Measurements from ENCODE around the gene LRRC42.

Gene LRRC42

DNA sequence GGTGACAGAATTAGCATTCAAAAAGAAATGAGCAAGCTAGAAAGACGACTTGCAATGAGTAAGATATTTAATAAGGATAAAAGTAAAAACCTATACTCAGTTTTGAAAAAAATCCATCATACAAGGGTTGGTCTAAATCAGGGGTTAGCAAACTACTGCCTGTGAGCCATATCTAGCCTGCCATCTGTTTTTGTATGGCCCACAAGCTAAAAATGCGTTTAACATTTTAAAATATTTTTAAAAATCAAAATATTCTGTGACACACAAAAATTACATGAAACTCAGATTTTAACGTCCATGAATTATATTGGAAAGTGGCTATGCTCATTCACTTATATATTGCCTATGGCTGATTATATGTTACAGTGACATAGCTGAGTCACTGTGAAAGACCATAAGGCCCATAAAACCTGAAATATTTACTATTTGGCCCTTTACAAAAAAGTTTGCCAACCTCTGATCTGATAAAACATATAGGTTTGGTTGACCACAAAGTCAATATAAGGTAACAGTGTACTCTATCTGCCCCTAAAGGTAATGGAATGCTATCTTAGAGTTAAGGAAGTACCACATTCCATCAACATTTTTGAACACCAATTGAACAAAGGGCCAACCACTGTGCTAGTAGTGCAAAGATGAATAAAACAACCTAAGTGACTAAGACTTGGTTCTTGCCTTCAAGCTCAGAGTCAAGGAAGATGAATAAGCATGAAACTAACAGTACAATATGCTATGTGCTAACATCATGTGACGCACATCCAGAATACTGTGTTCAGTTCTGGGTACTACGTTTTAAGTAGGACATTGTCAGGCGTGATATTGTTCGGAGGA is 3.8 kb upstream of the LRRC42 start:
- no peak for DNase-seq (ENCODE audit: low read depth)

DNA sequence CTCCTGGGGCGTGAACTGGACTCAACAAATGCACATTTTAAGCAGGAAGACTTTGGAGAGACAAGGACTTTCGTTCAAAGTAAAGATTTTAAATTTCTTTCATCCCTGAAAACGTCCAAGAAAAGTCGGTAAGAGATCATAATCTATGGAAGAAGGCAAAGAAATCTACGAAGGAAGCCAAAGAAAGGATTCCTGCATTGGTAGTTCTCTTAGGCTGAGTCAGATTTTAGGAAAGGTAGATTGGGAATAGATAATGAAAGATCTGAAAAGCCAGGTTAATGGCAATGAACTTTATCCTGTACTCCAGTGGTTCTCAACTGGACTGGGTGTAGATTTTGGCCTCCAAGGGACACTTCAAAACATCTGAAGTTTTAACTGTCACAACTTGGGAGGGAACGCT is 3.1 kb upstream of the LRRC42 start:
- no peak for DNase-seq (ENCODE audit: low read depth)

DNA sequence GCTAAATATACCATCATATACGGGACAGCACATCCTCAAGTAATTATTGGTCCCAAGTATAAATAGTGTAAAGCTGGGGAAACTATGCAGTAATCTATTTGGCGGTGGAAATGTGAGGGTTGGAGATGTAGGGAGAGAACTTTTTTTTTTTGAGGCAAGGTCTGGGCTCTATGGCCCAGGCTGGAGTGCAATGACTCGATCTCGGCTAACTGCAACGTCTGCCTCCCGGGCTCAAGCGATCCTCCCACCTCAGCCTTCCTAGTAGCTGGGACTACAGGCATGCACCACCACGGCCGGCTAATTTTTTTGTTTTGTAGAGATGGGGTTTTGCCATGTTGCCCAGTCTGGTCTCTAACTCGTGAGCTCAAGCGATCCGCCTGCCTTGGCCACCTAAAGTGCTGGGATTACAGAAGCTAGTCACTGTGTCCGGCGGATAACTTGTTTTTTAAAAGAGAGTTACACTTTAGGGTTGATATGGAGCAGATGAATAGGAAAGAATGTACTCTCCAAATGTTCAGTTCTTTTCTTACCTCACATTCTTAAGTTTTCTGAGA is 2.6 kb upstream of the LRRC42 start:
- no peak for DNase-seq (ENCODE audit: low read depth)

DNA sequence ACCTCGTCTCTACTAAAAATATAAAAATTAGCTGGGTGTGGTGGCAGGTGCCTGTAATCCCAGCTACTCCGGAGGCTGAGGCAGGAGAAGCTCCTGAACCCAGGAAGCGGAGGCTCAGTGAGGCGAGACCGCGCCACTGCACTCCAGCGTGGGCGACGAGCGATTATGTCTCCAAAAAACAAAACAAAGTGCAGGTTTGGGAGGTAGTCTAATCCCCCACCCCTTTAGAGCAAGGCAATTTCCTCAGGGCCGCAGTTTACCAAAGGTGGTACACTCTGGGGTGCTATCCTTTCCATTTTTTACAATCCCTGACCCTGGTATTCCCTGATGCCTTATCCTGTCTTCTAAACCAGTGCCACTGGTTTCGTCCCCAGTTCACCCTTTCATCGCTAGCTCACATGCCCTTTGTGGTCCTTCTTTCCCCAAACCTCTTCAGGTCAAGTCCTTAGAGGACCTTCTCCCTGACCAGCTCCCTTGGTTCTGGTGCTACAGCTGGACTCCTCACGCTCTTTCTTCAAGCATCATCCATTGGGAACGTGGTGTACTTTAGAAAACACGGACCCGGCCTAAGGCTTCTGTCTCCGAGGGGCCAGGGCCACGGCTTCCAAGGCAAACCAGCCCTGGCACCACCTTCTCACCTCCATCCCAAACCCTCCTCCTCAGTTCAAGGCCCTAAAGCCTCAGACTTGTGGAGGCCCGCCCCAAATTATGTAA is 1.5 kb upstream of the LRRC42 start:
- no peak for DNase-seq (ENCODE audit: low read depth)

DNA sequence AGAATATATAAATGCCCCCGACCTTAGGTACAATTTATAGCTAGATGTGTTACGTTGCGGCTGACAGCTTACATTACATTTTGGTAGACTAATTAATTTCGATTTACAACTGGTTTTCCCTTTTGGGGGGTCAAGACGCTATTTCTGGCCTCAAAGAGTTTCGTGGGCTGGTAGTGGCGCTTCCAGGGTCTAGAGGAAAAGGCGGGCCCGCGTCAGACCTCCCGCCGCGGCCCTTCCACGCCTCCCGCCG is 1.0 kb upstream of the LRRC42 start:
- DNase-seq (ENCODE audit: low read depth), result no peak

DNA sequence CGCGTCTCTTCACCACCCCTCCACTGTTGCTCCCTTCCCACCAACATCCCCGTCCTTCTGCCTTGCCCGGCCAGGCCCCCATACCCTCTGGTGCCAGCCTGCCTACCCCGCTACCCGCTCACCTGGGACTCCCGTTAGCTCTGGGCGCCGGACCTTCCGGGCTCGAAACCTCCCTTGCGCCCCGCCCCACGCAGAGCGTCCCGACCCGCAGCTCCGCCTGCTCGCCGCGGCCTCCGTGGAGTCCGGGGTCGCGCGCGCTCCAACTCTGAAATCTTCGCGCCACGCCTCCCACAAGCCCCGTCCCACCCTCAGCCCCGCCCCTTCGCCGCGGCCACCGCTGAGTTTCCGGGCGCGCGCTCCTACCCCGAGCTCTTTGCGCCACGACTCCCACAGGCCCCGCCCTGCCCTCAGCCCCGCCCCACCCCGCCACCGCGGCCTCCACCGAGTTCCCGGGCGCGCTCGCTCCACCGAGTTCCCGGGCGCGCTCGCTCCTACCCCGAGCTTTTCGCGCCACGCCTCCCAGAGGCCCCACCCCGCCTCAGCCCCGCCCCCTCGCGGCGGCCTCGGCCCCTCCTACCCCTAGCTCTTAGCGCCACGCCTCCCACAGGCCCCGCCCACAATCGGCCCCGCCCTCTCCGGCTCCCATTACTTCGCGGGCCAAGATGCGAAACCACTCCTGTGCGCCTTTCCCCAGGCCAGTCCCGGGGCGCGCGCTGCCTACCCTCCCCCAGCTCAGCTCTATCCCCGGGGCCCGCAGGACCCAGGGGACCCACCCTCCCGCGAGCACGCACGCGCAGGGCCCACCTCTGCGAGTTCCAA is 508 bp upstream of the LRRC42 start, which contains the start of gene IFT25:
IFT25 (minus strand) TSS at position 267 of the 819 bp plus-strand sequence. CDS start 5,617 bp downstream, outside the sequence.
- DNase-seq (ENCODE audit: low read depth), result peak; percentile 93

DNA sequence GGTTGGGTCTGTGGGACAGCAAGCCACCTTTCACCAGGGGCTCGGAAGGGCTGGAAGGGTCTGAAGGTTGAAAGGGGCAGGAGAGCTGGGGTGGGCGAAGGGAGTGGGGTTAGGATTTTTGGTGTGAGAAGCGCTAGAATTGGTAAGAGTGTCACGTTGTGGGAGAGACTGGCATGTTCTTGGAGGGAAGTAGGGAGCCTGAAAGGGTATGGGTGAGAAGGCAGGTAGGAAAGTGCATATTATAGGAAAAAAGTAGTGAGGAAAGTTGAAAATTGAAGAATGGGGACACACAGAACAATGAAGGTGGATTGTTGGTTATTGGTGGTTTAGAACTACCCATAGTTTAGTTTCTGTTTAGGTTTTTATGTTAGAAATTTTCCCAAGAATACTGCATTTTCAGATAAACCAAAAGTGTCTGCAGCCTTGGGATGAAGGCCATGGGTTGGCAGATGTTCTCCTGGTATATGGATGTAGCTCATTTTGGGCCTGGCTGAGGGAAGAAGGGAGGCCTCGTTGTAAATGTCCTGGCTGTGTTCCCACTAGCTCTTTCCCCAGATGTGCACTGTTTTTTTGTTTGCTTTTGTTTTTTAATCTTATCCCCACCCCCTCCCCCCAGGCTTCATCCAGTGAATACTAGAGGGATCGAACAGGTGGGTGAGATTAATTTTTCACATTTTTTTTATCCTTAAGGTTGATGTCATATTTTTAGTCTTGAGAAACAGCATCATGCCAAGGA is 1.2 kb downstream of the LRRC42 start:
- no peak for DNase-seq (ENCODE audit: low read depth)

DNA sequence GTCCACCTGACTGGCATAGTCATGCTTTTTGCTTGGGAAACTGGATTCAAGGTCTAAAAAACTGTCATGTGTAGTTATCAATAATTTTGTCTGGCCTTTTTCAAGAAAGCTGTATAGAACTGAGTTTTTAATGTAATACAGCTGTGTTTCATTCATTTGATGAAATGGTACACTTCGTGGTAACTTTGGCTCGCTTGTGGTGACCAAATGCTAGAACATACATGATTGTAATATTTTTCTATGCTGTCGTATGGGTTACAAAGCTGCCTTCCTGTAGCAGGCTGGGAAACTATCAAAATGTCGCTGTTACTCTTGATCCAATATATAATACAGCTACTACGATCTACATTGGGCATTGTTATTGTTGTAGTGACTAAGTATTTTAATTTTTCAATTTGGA is 2.1 kb downstream of the LRRC42 start:
- DNase-seq (ENCODE audit: low read depth), result no peak

DNA sequence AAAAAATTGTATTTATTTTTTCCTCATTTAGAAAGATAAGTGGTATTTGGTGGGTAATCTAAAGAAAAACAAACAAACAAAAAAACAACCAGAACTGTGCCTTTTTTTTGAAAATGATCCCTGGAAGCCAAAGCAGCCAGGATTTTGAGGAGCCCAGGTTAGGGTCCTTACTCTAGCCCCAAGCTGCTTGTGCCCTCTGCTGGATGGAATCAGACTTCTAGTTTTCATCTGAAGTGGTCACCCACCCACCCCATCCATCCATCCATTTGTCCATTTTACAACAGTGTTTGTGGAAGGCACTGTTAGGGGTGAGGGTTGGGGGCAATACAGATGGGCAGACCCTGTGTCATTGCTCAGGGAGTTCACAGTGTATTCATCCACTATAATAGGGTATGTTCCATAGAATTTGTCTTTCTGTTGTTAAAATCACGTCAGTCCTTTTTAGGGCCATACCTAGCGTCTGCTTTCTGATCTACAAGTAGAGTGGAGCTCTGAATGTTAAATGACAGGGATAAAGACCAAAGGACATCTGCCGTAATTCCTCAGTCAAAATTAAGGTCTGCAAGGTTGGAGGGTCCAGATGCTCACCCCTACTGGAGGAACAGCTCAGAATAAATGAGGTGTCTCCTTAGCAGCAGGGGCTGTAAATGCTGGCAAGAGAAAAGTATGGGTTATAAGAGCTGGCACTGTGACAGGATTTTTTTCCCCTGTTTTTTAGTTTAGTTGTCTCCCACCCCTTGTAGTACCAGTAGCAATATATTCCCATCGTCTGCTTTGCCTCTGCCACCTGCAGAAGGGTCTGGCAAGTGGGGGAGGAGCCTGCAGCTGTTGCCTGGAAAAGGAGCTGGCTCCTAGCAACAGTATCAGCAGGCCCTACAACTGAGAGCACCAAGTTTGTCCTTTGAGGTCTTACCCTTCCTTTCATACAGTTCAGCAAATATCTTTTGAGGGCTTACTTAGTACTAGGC is 3.2 kb downstream of the LRRC42 start:
- peak; percentile 51 for DNase-seq (ENCODE audit: low read depth)

DNA sequence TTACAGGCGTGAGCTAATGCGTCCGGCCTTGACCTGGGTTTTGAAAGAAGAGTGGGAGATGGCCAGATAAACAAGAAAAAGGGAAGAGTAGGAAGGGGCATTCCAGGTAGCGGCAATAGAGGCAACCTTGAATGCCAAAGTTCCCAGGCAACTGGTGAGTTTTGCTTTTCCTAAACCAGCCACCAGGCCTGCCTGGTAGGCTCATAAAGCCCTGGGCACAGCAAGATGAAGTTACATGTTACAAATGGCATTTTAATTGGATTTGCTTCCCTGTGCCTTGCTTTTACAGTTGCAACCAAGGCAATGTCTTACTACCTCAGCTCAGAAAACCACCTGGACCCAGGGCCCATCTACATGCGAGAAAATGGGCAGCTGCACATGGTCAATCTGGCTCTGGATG is 5.5 kb downstream of the LRRC42 start:
- no peak for DNase-seq (ENCODE audit: low read depth)

DNA sequence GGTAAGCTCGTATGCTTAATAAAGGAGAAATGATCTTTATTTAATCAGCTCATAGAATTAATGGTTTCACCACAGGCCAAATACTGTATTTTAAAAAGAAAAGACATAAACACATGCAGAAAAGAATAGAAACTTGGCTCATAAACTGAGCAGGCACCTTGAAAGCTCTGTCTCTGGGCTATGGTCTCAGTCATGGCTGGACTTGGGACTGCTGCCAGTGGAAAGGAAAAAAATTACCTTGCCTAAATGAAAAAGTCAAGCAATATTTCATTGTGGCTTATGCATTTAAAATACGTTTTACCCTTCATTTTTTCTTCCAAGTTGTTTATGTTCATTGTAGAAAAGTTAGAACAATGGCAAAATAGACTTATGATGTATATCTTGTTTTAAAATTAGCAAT is 8.0 kb downstream of the LRRC42 start:
- DNase-seq (ENCODE audit: low read depth), result no peak

DNA sequence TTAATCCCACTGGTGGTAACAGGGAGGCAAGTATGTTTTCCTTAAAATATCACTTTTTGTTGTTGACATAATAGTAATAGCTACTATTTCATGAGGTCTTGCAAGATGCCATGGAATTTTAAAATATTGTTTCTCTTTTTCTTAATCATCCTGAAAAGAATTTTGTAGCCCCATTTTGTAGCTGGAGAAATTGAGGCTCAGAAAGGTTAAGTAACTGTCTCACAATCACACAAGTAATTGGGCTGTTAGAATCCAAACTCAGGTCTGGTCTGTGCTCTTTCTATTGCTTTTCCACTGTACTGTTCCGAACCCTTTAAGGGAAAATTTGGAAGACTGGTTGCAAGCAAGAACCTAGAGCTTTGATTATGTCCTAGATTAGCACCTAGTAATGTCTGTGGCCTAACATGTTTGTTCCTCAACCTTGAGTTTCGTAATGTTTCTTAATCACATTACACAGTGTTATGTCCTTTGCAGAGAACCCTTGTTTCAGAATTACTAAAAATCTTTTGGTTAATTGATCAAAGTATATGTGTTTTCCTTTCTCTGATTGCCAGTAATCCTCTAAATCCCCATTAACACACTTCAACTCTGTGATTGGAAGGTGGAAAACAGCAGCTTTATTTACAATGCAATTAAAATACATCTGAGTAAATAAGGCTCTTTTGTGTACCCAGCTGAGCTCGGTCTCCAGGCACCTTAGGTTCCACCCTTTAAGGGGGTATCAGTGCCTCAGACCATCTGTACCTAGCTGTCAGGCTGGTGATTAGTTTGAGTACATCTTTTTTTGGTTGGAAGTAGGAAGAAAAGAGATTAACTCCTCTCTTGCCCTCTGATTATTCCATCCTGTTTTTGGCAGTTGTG is 10.4 kb downstream of the LRRC42 start:
- peak; percentile 80 for DNase-seq (ENCODE audit: low read depth)

DNA sequence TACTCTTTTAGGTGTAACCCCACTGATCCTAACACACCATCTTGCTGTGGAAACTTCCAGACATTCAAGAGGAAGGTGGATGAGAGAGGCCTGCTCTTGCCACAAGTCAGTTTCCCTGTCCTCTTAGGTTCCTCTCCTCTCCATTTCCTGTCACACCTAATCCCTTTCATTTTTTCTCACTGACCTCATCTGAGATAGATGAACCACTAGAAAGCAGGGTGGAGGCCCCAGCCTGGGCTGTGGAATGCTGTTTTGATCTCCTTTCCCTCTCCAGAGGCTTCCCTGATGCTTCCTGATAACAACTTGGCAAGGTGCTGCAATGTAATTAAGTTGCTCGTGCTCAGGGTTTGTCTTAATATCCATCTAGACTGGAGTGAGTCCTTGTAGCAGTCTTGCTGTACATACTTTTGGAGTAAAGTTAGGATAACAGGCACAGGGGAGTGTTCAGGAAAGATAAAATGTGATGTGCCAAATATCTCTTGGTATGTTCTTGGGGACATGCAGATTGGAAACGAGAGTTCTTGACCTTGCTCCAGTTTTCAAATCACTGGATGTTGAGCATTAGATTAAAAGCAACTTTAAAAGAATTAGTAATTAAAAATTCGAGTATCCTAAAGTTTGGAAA is 11.2 kb downstream of the LRRC42 start:
- peak; percentile 94 for DNase-seq (ENCODE audit: low read depth)

DNA sequence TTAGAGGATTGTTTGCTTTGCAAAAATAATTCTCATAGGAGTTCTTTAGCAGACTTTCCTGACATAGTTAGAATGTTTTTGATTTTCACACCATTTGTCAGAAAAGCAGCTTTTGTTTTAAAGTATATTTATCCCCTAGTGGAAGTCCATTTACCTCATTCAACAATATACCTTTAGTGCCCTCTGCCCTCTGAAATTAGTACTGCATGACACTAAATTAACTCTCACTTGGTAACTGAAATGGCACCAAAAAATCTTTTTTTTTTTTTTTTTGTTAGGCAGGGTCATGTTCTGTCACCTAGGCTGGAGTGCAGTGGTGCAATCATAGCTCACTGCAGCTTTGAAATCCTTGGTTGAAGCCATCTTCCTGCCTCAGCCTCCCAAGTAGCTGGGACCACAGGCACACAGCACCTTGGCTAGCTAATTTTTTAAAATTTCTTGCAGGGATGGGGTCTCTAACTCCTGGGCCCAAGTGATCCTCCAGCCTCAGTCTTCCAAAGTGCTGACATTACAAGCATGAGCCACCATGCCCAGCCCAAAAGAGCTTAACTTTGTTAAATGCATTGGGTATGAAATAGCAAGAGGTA is 13.6 kb downstream of the LRRC42 start:
- DNase-seq (ENCODE audit: low read depth), result peak; percentile 47

DNA sequence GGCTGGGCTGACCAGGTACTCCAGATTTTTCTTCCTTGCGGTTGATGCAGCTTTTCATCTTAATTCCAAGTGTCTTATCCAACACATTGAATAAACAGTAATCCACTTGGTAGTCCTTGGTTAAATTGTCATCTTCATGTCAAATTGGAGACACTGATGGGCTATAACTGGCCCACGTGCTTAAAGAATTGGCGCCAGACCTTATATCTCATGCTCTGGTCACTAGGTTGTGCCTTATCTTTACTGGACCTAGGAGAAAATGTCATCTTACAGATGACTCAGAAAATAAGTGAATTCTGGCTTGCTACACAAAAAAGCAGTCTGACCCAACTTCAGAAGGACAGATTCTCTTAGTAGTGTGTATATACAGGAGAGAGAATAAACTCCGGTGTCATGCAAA is 16.2 kb downstream of the LRRC42 start:
- DNase-seq (ENCODE audit: low read depth), result no peak

DNA sequence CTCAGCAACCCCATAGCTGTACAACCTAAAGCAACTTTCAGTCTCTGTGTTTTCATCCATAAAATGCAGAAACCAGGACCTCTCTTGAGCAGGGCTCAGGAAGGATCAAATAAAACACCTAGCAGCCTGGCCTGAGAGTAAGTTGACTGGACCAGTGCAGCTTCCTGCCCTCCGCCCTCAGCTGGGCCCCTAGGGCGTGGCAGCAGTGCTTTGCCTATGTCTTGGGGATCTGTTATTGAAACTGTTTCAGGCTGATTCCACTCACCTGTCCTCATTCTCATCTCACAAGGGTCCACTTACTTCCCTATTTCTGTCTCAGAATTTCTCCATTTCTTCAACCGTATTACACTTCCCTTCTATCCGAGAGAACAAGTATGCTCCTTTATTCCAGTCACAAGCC is 17.3 kb downstream of the LRRC42 start:
- no peak for DNase-seq (ENCODE audit: low read depth)

DNA sequence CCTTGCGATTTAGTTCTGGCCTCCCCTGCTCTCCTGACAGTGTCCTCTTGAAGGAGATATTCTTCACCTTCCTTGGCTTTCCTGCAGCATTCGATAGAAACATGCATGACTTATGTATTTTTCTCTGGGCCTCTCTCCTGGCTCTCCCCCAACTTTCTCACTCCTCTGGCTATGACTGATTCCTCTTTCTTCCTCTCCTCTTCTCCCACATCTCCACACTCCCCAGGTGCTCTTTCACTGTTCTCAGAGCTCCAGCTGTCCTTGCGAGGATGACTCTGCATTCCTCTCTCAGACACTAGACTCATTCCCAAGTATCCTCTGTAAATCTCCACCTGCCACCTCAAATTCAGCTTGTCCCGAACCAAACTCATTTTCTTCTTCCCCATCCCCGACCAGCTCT is 18.0 kb downstream of the LRRC42 start:
- peak; percentile 86 for DNase-seq (ENCODE audit: low read depth)

DNA sequence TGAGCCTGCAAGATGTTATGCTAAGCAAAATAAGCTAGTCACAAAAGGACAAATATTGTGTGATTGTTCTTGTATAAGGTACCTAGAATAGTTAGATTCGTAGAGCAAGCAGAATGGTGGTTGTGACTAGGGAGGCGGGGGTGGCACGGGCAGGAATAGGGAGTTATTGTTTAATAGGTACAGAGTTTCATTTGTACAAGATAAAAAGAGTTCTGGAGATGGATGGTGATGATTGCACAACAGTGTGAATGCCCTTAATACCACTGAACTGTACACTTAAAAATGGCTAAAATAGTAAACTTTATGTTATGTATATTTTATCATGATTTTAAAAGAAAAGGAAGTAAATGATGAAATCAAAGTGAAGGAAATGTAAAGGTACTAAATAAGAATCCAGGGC is 20.6 kb downstream of the LRRC42 start:
- peak; percentile 37 for DNase-seq (ENCODE audit: low read depth)
